Naive thymus-derived CD8-positive, alpha-beta T cell (primary cell): ENCODE results near the gene CUL4A. TPM values are rescaled to one million over a fixed set of nuclear protein-coding genes. Genes with fewer than 3 reads are reported as not detected.

Source experiments
- ATAC-seq, 2 donors: fragments of 150-1000 bp; cut with Tn5 transposase in 1 of 2; sonication (Bioruptor Pico), chemical (Tn5 transposase) in 1 of 2; 1 replicate in 1 of 2; 2 replicates in 1 of 2; pipeline ENCODE4 v1.10.0; 2021; ENCODE audit warnings: mild to moderate bottlenecking in 2 of 2, moderate library complexity in 2 of 2
- POLR2A ChIA-PET: fragments of 350-600 bp; sonication (Branson Sonifier 250); formaldehyde crosslinking; loops from one replicate; lab custom pipeline; 2021; ENCODE audit warnings: antibody characterized with exemption; lab: Charles Lee
- DNase-seq, 10 donors: peaks; one replicate each; pipeline versions ENCODE4 v3.0.0 to v3.0.0-alpha.2; 2020 to 2022
- H3K27ac Mint-ChIP-seq, 10 donors: one replicate each; pipeline ENCODE4 v1.8.0; 2020 to 2022; ENCODE audit warnings: mild to moderate bottlenecking in 10 of 10, mixed read lengths in 10 of 10, moderate library complexity in 4 of 10, inconsistent platforms in 1 of 10
- H3K27me3 Mint-ChIP-seq, 5 donors: one replicate each; pipeline ENCODE4 v1.8.0; 2021 to 2022; ENCODE audit warnings: mixed read lengths in 5 of 5
- H3K36me3 Mint-ChIP-seq, 3 donors: one replicate each; pipeline ENCODE4 v1.8.0; 2020 to 2022; ENCODE audit warnings: mixed read lengths in 3 of 3, mild to moderate bottlenecking in 2 of 3, inconsistent platforms in 1 of 3
- H3K4me1 Mint-ChIP-seq, 4 donors: one replicate each; pipeline ENCODE4 v1.8.0; 2021 to 2022; ENCODE audit warnings: mixed read lengths in 4 of 4
- H3K4me3 Mint-ChIP-seq, 10 donors: one replicate each; pipeline ENCODE4 v1.8.0; 2020 to 2022; ENCODE audit warnings: mild to moderate bottlenecking in 10 of 10, mixed read lengths in 10 of 10, moderate library complexity in 6 of 10, inconsistent platforms in 1 of 10
- H3K9me3 Mint-ChIP-seq, 9 donors: one replicate each; pipeline ENCODE4 v1.8.0; 2020 to 2022; ENCODE audit warnings: mixed read lengths in 9 of 9, mild to moderate bottlenecking in 3 of 9, inconsistent platforms in 1 of 9, moderate library complexity in 1 of 9
- polyA plus RNA-seq, 3 donors: library from polyadenylated mRNA; unstranded; fragments of 300-500 nt; fragmentation: Illumina TruSeq; gene quantifications; one replicate each; pipeline ENCODE4 v1.2.3, GENCODE V29; 2021
- total RNA-seq, 8 experiments: library from RNA in 2 of 8; stranded (reverse) in 2 of 8; gene quantifications; one replicate each; pipeline ENCODE4 v1.2.3 and lab custom pipeline; 2021 to 2026

CUL4A gene
- total and polyA plus RNA-seq, 5 experiments from 2014 or later: 36.1 to 90.8 (median 49.2) TPM

DNA sequence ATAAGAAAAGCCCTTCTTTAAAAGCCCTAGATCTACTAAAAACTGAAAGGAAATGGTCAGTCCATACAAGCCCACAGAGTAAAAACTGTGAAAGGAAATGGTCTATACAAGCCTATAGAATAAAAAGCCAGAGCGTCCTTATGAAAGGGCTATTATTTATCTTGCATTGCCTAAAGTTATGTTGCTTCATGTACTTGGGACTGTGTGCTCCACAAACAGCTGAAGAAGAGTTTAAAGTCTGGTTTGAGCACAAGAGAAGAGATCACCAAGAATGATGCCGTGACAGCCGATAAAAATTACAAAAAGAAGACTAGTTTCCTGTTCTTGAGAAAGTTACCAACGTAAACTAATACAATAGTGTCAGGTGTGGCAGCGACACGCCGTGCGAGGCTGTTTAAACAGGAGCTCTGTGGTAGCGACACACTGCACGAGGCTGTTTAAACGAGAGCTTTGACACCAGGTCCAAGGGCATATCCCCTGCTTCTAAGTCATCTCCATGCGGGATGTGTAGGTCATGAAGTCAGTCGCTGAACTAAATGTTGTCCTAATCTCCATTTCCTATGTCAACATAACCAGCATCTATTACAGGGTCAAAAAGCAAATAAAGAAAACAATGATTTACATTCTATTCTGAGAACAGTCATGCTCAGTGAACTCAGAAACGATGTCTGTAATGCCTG lies 25.8 kb upstream of the CUL4A start:
- DNase-seq (no peak), ATAC-seq (no peak)
- no peaks in the 10 kb centered on the region for H3K27me3 Mint-ChIP-seq
- peak overlapping the region in 5 of 10 donors; percentile 19 to 85 (median 72) for H3K27ac Mint-ChIP-seq
- peak overlapping the region in 2 of 10 donors; percentile 15 to 57 for H3K4me3 Mint-ChIP-seq
- H3K36me3 Mint-ChIP-seq: peaks cover 0 to 78% (median 25%) of the 10 kb centered on the region in 3 donors
- H3K9me3 Mint-ChIP-seq: peaks cover 0 to 2% (median 0%) of the 10 kb centered on the region in 9 donors
- POLR2A ChIA-PET: interaction anchor here (1.5 kb wide), 1 partner anchor 26 kb away, joined by 4 read pairs; the partner anchor contains the start of gene CUL4A
- H3K4me1 Mint-ChIP-seq: peaks cover 11 to 63% (median 18%) of the 10 kb centered on the region in 4 donors

DNA sequence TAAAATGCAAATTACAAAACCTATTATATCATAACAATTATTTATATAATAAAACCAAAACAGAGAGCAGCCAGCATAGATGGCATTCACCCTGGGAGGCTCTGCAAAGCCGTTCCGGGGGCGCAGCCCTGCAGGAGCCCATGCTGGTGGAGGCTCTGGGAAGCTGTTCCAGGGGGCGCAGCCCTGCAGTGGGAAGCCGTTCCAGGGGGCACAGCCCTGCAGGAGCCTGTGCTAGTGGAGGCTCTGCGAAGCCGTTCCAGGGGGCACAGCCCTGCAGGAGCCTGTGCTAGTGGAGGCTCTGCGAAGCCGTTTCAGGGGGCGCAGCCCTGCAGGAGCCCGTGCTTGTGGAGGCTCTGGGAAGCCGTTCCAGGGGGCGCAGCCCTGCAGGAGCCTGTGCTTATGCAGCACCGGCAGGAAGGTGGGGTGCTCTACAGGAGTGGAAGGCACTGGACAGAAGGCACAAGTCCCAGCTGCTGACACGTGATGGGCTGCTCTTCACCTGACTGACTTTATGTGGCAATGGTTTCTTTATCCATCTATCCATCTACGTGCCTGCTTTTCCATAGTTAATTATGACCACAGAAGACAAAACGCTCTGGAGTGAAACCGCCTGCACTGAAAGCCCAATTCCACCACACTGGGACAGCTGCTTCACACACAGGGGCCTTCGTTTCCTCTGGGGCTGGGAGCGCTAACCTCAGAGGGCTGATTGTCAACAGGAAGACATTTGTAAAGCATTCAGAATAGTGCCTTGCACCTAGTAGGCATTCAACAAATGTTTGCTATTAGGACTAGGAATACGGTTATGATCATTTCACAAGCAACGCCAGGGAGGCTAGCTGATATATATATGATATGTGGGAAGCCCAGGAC lies 24.6 kb upstream of the CUL4A start:
- Mint-ChIP-seq H3K4me3 (peak overlapping the region; percentile 57 to 87 (median 74)), H3K27me3 (no peaks in the 10 kb centered on the region), H3K4me1 (peaks cover 13 to 57% (median 18%) of the 10 kb centered on the region in 4 donors), H3K9me3 (peaks cover 0 to 1% (median 0%) of the 10 kb centered on the region in 9 donors), H3K36me3 (peaks cover 0 to 77% (median 22%) of the 10 kb centered on the region in 3 donors), H3K27ac (peak overlapping the region; percentile 27 to 96 (median 82))
- POLR2A ChIA-PET: interaction anchor here (1.4 kb wide), 1 partner anchor 24 kb away, joined by 6 read pairs; the partner anchor contains the start of genes CUL4A and PCID2
- DNase-seq (peak in 1 of 10 donors; percentile 45), ATAC-seq (peak; percentile 56 to 66)

DNA sequence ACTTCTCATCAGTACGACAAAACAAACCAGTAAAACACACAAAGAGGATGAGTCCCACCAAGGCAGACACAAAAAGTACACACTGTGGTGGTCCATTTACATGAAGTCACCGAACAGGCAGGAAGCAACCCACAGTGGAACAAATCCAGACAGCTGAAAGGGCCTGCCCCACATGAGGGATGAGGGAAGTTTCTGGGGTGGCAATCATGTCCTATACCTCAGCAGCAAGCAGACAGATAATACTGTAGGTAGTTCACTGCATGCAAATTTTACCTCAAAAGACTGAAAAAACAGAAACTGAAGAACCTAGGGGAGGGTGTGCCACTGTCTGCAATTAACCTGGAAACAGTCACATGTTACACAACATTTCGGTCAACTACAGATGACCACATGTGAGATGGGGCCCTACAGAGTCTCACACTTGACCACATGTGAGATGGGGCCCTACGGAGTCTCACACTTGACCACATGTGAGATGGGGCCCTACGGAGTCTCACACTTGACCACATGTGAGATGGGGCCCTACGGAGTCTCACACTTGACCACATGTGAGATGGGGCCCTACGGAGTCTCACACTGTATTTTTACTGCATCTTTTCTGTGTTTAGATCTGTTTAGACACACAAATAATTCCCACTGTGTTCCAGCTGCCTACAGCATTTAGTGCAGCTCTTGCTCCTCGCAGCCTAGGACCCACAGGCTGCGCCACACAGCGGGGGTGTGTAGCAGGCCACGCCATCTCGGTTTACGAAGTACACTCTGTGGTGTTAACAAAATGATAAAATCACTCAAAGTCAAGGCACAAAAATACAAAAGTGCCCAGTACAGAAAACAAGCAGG lies 23.1 kb upstream of the CUL4A start:
- POLR2A ChIA-PET: no interaction called here
- Mint-ChIP-seq H3K4me1 (peaks cover 13 to 48% (median 17%) of the 10 kb centered on the region in 4 donors), H3K9me3 (no peaks in the 10 kb centered on the region), H3K4me3 (peak overlapping the region in 4 of 10 donors; percentile 18 to 69 (median 54)), H3K27me3 (no peaks in the 10 kb centered on the region), H3K27ac (peak overlapping the region in 9 of 10 donors; percentile 48 to 96 (median 79)), H3K36me3 (peaks cover 0 to 76% (median 19%) of the 10 kb centered on the region in 3 donors)
- DNase-seq (peak in 1 of 10 donors; percentile 26), ATAC-seq (peak in 1 of 2 donors; percentile 16)

DNA sequence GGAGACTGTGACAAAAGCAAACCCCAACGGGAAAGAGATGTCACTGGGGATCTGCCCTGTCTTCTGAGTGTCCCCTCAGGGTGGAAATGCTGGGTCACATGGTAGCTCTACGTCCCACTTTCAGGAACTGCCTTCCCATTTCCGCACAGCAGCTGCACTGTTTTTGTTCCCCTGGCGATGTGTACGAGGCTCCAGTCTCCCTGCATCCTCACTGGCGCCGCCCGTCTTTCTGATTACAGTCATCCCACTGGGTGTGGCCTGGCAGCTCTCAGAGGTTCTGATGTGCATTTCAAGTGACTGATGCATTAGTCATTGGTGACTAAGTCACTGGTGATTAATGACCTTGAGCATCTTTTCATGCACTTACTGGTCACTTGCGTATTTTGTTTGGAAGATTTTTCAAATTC lies 22.1 kb upstream of the CUL4A start:
- Mint-ChIP-seq H3K27me3 (no peaks in the 10 kb centered on the region), H3K9me3 (no peaks in the 10 kb centered on the region), H3K36me3 (peaks cover 0 to 75% (median 17%) of the 10 kb centered on the region in 3 donors), H3K4me1 (peaks cover 13 to 45% (median 17%) of the 10 kb centered on the region in 4 donors), H3K27ac (peak overlapping the region in 5 of 10 donors; percentile 33 to 89 (median 79)), H3K4me3 (peak overlapping the region in 2 of 10 donors; percentile 18 to 25)
- ATAC-seq (no peak), DNase-seq (no peak)
- POLR2A ChIA-PET: no interaction called here

DNA sequence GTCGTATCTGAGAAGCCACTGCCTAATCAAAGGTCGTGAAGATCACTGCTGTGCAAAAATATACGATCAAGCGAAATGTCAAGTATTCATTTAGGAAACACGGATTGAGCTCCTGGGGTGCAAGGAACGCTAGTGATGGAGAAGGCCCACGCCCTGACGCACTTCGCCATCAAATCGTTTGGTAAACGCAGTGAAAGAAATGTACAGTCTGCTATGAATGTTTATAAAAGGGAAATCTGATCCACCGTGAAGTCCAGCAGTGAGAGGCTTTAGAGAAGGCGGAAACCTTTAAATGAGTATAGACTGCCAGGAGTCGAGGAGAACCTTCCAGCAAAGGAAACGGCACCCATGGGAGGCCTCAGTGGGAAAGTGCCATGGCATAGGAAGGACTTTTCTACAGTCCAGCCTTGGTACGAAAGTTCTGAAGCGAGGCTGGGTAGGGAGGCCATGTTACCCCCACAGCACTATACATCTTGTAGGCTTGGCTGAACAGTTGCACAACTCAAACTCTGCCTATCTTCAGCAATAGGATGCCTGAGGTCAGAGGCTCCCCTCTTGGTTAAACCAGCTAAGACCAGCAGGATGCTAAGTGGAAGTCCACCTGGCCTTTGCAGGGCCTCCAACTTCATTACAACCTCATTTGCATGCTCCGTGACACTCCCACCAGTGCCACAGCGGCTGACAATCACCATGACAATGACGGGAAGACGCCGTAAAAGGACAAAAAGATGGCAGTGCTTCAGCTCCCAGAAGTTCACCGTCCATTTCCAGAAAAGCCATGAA lies 21.3 kb upstream of the CUL4A start:
- Mint-ChIP-seq H3K27me3 (no peaks in the 10 kb centered on the region), H3K9me3 (no peaks in the 10 kb centered on the region), H3K4me3 (no peak overlapping the region), H3K27ac (peak overlapping the region in 3 of 10 donors; percentile 79 to 89 (median 80)), H3K4me1 (peaks cover 13 to 42% (median 17%) of the 10 kb centered on the region in 4 donors), H3K36me3 (peaks cover 0 to 79% (median 17%) of the 10 kb centered on the region in 3 donors)
- ATAC-seq (no peak), DNase-seq (no peak)
- POLR2A ChIA-PET: no interaction called here

DNA sequence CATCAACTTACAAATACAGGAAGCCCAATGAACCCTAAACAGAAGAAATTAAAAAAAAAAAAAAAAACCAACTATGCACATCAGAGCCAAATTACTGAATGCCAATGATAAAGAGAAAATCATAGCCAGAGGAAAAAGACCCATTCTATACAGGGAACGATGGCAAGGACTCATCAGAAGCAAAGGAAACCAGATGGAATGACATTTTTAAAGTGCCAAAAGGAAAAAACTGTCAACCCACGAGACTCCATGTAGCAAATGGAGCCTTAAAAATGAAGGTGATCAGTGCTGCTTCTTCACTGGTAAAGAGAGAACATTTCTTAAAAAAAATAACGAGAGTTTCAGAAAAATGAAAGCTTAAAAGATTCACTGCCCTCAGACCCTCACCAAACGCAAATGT lies 19.2 kb upstream of the CUL4A start:
- peak overlapping the region in 1 of 10 donors; percentile 59 for H3K27ac Mint-ChIP-seq
- peaks cover 0 to 82% (median 10%) of the 10 kb centered on the region in 3 donors for H3K36me3 Mint-ChIP-seq
- POLR2A ChIA-PET: no interaction called here
- ATAC-seq (no peak), DNase-seq (no peak)
- no peak overlapping the region for H3K4me3 Mint-ChIP-seq
- H3K4me1 Mint-ChIP-seq: peaks cover 7 to 24% (median 10%) of the 10 kb centered on the region in 4 donors
- no peaks in the 10 kb centered on the region for H3K9me3 Mint-ChIP-seq
- H3K27me3 Mint-ChIP-seq: no peaks in the 10 kb centered on the region

DNA sequence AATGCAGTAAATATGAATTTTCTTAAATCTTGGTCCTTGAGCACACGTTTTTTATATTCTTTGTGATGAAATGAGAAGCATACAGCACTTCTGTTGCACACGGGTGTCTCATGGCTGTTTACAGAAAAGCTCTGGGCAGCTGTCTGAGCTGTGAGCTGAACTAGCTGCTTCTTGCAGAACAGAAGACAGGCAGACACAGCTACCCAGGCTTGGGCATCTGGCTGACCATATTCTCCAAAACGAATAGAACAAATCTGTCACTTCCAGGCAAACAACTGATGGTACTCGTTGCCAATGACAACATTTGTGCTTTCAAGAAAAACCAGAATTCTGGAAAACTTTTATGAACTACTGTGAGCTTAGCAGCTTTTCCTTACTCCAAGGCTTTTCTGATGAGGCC lies 17.1 kb upstream of the CUL4A start:
- no peak overlapping the region for H3K27ac Mint-ChIP-seq
- no peaks in the 10 kb centered on the region for H3K27me3 Mint-ChIP-seq
- ATAC-seq: no peak
- peaks cover 0 to 92% (median 17%) of the 10 kb centered on the region in 3 donors for H3K36me3 Mint-ChIP-seq
- DNase-seq: no peak
- H3K4me1 Mint-ChIP-seq: peaks cover 0 to 7% (median 2%) of the 10 kb centered on the region in 4 donors
- H3K9me3 Mint-ChIP-seq: no peaks in the 10 kb centered on the region
- POLR2A ChIA-PET: no interaction called here
- H3K4me3 Mint-ChIP-seq: no peak overlapping the region

DNA sequence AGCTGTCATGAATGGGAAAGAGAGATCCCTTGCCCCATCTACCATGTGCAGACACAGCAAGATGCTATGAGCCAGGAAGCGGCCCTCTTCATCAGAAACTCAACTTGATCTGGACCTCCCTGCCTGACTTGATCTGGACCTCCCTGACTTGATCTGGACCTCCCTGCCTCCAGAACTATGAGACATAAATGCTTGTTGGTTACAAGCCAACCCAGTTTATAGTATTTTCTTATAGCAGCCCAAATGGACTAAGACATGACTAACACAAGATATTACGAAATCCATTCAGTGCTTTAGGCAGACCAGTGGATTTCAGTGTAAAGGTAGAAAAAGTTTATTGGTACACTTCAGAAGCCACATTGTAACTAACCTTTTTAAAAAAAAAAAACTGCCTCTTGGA lies 16.5 kb upstream of the CUL4A start:
- Mint-ChIP-seq H3K36me3 (peaks cover 0 to 92% (median 17%) of the 10 kb centered on the region in 3 donors), H3K4me1 (peaks cover 0 to 4% (median under 1%) of the 10 kb centered on the region in 4 donors), H3K27me3 (no peaks in the 10 kb centered on the region), H3K4me3 (no peak overlapping the region), H3K9me3 (no peaks in the 10 kb centered on the region), H3K27ac (no peak overlapping the region)
- no peak for DNase-seq
- no peak for ATAC-seq
- POLR2A ChIA-PET: no interaction called here

DNA sequence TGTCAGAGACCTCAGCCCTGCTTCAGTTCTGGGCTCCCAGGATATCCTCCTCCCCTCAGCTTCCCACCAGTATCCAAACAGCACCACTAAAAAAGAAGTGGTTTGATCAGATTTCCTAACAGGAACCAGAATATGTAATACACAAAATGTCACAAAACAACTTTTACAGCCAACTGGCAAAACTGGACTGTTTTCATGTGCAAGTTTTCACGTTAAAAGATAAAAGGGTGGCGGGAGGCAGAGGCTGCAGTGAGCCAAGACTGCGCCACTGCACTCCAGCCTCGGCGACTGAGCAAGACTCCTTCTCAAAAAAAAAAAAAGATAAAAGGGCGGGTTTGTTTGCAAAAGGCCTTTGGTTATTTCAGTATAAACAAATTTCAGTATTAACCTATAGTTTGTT lies 14.1 kb upstream of the CUL4A start:
- POLR2A ChIA-PET: no interaction called here
- Mint-ChIP-seq H3K27me3 (no peaks in the 10 kb centered on the region), H3K4me3 (no peak overlapping the region), H3K27ac (no peak overlapping the region), H3K9me3 (no peaks in the 10 kb centered on the region), H3K36me3 (peaks cover 0 to 92% (median 12%) of the 10 kb centered on the region in 3 donors), H3K4me1 (peaks cover 0 to 4% (median 2%) of the 10 kb centered on the region in 4 donors)
- ATAC-seq (no peak), DNase-seq (no peak)

DNA sequence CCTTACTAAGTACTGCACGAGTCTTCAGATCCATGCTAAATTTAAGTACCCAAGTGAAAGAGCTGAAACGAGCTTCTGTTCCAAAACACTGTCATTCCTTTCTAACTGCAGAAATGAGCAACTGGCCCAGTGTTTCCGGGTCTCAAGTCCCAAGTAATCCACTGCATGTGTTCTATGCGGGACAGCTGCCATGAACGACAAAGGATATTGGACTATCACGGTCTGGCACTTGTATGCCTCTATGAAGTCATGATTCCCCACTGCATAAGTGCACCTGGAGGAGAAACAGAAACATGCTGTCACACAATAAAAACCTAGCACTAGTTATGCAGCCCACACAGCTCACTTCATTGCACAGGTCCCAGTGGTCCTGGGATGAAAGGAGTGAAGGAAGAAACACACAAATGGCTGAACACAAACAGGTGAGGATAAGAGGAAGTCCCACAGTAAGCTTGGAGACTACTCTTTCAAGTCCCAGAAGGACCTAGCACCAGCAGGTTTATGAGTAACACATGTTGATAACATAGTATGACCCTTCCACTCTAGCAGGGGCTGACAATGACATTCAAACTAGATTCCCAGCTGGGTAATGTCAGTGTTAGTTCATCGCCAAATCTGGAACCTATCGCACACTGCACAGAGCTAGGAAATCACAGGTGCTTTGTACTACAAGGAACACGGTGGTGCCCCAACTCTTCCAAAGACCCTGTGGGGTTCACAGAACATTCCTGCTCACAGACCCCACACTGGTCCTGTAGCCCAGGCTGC lies 12.3 kb upstream of the CUL4A start:
- no peaks in the 10 kb centered on the region for H3K27me3 Mint-ChIP-seq
- DNase-seq: no peak
- H3K27ac Mint-ChIP-seq: no peak overlapping the region
- POLR2A ChIA-PET: interaction anchor here (0.5 to 1.4 kb wide), 3 partner anchors 12 to 251 kb away, joined by 3 to 4 read pairs (median 3); partner anchors contain the start of genes CUL4A and PCID2
- peaks cover 0 to 82% (median 9%) of the 10 kb centered on the region in 3 donors for H3K36me3 Mint-ChIP-seq
- no peak overlapping the region for H3K4me3 Mint-ChIP-seq
- peaks cover 2 to 12% (median 5%) of the 10 kb centered on the region in 4 donors for H3K4me1 Mint-ChIP-seq
- no peak for ATAC-seq
- no peaks in the 10 kb centered on the region for H3K9me3 Mint-ChIP-seq

DNA sequence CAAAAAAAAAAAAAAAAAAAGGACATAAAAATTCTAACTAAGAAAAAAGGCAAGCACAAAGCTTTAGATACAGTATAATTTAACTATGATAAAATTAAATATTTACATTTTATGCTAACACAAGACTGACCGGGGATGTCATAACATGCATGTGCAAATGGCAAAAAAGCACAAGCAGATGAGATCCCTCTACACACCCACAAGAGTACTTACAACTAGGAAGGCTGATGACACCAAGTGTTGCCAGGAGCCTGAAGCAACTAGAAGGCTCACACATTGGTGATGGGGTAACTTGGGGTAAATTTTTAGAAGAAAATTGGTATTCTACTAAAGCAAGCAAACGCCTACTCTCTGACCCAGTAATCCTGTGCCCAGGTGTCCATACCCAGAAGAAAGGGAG lies 7.6 kb upstream of the CUL4A start:
- POLR2A ChIA-PET: interaction anchor here (1.0 kb wide), 1 partner anchor 8 kb away, joined by 5 read pairs; the partner anchor contains the start of gene CUL4A
- Mint-ChIP-seq H3K4me1 (peaks cover 23 to 55% (median 41%) of the 10 kb centered on the region in 4 donors), H3K27ac (no peak overlapping the region), H3K36me3 (peaks cover 0 to 66% (median 6%) of the 10 kb centered on the region in 3 donors), H3K27me3 (no peaks in the 10 kb centered on the region), H3K4me3 (no peak overlapping the region), H3K9me3 (no peaks in the 10 kb centered on the region)
- ATAC-seq: no peak
- DNase-seq: no peak
